Measurements from ENCODE around the gene TSPOAP1.

DNA sequence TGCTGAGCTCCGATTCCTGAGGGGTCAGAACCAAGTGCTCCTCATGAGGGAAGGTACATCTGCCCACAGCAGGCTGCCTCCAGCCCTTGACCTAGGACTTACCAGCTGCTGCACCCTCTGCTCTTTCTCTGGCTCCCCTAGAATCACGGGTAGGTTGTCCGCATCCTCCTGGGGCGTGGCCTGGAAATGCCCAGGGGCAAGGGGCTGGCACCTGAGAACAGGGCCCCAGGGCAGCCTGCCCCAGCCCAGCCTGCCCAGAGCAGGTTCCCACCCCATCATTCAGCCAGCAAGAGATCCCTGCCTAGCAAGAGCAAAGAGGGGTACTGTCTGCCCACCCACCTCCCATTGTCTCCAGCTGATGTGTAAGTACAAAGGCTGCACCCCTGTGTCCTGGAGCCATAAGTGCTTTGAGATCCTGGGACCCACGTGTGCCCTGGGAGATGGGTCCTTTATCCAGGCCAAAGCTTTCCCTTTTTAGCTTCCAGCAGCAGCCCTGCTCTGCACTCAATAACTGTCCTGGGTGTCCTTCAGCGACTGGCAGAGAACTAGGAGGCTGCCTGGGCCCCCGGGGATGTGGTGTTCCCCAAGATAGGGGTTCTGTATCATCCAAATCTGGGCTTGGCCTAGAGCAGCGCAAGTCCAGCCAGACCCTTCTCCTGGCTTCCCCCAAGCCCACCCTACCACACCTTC lies 5.1 kb downstream of the TSPOAP1 start:
- TF ChIP-seq, protein P1, sequence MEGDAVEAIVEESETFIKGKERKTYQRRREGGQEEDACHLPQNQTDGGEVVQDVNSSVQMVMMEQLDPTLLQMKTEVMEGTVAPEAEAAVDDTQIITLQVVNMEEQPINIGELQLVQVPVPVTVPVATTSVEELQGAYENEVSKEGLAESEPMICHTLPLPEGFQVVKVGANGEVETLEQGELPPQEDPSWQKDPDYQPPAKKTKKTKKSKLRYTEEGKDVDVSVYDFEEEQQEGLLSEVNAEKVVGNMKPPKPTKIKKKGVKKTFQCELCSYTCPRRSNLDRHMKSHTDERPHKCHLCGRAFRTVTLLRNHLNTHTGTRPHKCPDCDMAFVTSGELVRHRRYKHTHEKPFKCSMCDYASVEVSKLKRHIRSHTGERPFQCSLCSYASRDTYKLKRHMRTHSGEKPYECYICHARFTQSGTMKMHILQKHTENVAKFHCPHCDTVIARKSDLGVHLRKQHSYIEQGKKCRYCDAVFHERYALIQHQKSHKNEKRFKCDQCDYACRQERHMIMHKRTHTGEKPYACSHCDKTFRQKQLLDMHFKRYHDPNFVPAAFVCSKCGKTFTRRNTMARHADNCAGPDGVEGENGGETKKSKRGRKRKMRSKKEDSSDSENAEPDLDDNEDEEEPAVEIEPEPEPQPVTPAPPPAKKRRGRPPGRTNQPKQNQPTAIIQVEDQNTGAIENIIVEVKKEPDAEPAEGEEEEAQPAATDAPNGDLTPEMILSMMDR (IDR thresholded peaks at IDR 0.05): no peak
- TF ChIP-seq POLR2AphosphoS5 (IDR thresholded peaks at IDR 0.05): no peak
